ENCODE measurements around the gene ST14. TPM values are rescaled to one million over a fixed set of nuclear protein-coding genes. Genes with fewer than 3 reads are reported as not detected.
A peak's percentile ranks its signal among the peaks of the same experiment; 100 is the strongest.
"Not testable (repeated sequence)": the region's sequence is repeated elsewhere in the genome, so short reads cannot be mapped to it uniquely, and the experiment has no call there.

ST14 gene
- total RNA-seq, 2 donors from 2014 or later, result not detected

DNA sequence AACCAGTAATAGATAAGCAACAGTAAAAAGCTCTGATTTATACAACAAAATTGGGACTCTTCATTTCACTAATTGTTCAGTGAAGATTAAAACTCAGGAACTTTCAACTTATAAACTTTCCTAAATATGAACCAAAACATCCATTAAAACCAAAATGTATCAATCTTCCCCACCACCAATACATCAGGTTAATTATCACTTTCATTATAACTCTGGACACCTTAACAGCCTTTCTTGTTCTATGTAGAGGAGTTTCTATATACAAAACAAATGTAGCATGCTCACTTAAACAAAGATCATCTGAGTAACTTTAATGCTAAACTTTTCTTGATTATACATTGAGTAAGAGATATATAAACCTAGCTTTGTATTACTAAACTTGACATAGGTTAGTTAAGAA is 74.7 kb downstream of the ST14 start:
- Mint-ChIP-seq H3K9me3 (no peaks in the 10 kb centered on the region), H3K27ac (peak overlapping the region; percentile 29), H3K4me1 (ENCODE audit: low read depth) (no peaks in the 10 kb centered on the region), H3K27me3 (ENCODE audit: low read depth) (no peaks in the 10 kb centered on the region), H3K4me3 (no peak overlapping the region), H3K36me3 (ENCODE audit: insufficient read depth in 2 of 2) (peaks cover 2 to 7% of the 10 kb centered on the region in 2 donors)
- no peak for ATAC-seq (replicated peaks in 1 of 2)
- no peak for DNase-seq

DNA sequence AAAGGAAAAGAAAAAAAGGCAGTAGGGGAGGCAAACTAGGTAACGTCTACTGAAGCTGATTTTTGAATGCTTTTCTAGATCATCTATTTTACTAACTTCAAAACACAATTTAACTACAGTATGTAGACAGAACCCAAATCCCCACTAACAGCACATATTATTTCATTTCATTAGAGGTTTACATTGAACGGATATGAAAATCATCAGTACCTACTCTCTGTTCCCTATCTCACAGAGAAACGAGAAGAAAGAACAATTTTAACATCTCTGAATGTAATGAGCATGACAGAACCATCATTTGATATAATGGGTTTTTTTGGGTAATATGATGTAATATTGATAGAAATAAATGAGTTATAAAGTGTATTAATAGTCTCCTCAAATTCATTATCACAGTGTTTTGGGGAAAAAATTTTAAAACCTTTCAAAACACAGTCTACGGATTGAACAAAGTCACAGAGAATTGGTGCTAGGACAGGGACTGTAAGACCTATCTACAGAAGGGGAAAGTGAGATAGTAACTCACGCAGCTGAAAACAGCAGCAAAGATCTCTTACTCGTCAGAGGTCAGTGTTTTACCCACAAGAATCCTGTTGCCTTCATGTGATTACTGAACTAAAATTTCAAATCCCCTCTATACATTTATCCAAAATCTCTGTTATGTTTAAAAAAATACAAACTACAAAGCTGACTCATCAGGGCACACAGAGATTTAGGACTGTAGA is 77.9 kb downstream of the ST14 start:
- Mint-ChIP-seq H3K9me3 (no peaks in the 10 kb centered on the region), H3K4me3 (no peak overlapping the region), H3K4me1 (ENCODE audit: low read depth) (no peaks in the 10 kb centered on the region), H3K27ac (no peak overlapping the region), H3K27me3 (ENCODE audit: low read depth) (no peaks in the 10 kb centered on the region), H3K36me3 (ENCODE audit: insufficient read depth in 2 of 2) (peaks cover 2 to 6% of the 10 kb centered on the region in 2 donors)
- ATAC-seq (replicated peaks in 1 of 2), result no peak
- no peak for DNase-seq

DNA sequence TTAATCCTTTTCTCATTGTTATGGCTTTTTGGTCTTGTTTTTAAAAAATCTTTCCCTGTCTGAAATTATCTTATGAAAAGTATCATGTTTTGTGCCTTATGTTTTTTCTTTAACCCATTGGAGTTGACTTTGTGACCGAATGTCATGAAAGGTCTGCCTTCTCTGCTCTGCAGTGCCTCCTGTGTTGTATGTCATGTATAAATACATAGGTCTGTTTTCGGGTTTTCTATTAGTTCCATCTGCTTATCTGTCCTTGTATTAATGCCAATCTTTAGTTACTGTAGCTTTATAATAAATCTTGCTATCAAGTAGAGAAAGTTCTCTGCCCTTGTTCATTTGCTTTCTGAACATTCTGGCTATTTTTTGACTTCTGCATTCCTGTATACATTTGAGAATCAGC is 82.1 kb downstream of the ST14 start:
- no peaks in the 10 kb centered on the region for H3K9me3 Mint-ChIP-seq
- ATAC-seq (replicated peaks in 1 of 2), result no peak

DNA sequence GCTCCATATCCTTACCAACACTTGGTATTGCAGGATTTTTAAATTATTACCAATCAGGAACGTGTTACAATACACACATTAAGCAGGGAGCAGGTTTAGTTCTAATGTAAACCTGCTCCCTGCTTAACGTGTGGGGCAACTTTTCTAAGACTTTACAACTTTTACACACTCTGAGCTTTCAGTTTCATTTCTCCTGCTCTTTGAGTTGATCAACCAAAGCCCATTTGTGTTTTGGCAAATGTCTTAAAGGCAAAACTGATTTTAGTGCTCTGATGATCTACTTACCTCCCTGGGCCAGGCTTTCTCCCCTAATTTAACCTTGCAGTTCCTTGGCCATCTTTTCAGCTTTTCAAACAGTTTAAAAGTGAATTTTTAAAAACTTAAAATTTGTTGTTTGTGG is 84.2 kb downstream of the ST14 start:
- Mint-ChIP-seq H3K36me3 (ENCODE audit: insufficient read depth in 2 of 2) (no peaks in the 10 kb centered on the region), H3K4me3 (peak overlapping the region in 1 of 2 donors; percentile 72), H3K27me3 (ENCODE audit: low read depth) (no peaks in the 10 kb centered on the region), H3K9me3 (no peaks in the 10 kb centered on the region), H3K27ac (peak overlapping the region; percentile 82), H3K4me1 (ENCODE audit: low read depth) (peaks cover 22% of the 10 kb centered on the region)
- peak in 1 of 2 donors; percentile 59 for ATAC-seq (replicated peaks in 1 of 2)
- DNase-seq, result no peak

More for the DNA sequence above, 82.1 kb downstream of the ST14 start:
- Mint-ChIP-seq H3K4me3 (no peak overlapping the region), H3K4me1 (ENCODE audit: low read depth) (peaks cover 18% of the 10 kb centered on the region), H3K36me3 (ENCODE audit: insufficient read depth in 2 of 2) (peaks cover 2 to 4% of the 10 kb centered on the region in 2 donors), H3K27me3 (ENCODE audit: low read depth) (no peaks in the 10 kb centered on the region), H3K27ac (peak overlapping the region; percentile 22)
- DNase-seq, result no peak

DNA sequence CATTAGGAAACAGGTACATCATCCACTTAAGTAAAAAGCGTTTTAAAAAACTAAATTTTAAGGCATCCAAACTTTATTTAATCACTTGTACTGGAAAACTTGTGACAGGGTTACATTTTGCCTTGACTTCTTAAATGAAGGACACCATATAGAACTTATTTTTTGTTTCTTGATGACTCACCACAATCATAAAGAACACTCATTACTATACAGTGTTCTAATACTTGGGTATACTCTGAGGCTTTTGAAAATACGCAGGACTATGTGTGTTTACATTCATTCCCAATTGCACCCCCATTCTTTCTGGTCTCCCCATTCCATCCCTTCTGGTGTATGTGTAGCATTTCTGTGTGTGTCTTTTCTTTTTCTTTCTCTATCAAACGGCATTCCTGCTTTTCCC is 85.3 kb downstream of the ST14 start:
- H3K4me3 Mint-ChIP-seq, result no peak overlapping the region
- no peaks in the 10 kb centered on the region for H3K36me3 Mint-ChIP-seq (ENCODE audit: insufficient read depth in 2 of 2)
- DNase-seq (no peak), ATAC-seq (replicated peaks in 1 of 2) (no peak)
- peaks cover 22% of the 10 kb centered on the region for H3K4me1 Mint-ChIP-seq (ENCODE audit: low read depth)
- no peaks in the 10 kb centered on the region for H3K9me3 Mint-ChIP-seq
- peak overlapping the region; percentile 33 for H3K27ac Mint-ChIP-seq
- H3K27me3 Mint-ChIP-seq (ENCODE audit: low read depth), result no peaks in the 10 kb centered on the region

DNA sequence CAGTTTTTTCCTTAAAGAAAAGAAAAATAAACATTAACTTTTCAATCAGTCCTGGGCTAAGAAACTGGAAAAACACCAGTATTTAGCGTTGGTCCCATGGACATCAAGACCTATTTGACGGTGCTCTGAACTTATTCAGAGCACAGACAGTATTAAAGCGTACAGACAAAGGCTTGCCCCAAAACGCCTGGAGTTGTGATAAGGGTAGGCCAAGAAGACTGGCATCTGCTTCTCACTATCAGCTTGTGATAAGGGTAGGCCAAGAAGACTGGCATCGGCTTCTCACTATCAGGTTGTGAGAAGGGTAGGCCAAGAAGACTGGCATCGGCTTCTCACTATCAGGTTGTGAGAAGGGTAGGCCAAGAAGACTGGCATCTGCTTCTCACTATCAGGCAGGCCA is 85.8 kb downstream of the ST14 start:
- Mint-ChIP-seq H3K4me1 (ENCODE audit: low read depth) (peaks cover 22% of the 10 kb centered on the region), H3K27ac (peak overlapping the region; percentile 33)
- ATAC-seq (replicated peaks in 1 of 2); H3K9me3 Mint-ChIP-seq; DNase-seq; H3K36me3 Mint-ChIP-seq (ENCODE audit: insufficient read depth in 2 of 2); H3K4me3 Mint-ChIP-seq; H3K27me3 Mint-ChIP-seq (ENCODE audit: low read depth): not testable (repeated sequence)

DNA sequence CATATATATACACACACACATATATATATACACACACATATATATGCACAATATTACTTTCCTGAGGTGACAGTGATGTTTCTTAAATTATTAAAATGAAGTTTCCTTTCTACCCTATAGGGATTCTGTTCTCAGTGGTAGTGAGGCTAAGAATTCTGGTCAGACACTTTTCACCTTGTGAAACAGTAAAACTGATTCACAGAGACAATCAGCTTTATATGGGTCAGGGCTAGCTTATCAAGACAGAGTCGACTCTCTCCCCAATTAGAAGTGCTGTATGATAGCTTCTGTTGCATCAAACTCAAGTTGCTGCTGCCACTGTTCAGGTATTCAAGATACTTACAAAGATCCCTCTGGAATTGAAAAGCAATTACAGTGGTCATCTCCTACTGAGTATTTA is 86.7 kb downstream of the ST14 start:
- Mint-ChIP-seq H3K4me3 (no peak overlapping the region), H3K4me1 (ENCODE audit: low read depth) (peaks cover 29% of the 10 kb centered on the region), H3K27ac (no peak overlapping the region), H3K9me3 (peaks cover 2 to 3% of the 10 kb centered on the region in 2 donors), H3K36me3 (ENCODE audit: insufficient read depth in 2 of 2) (peaks cover 3 to 5% of the 10 kb centered on the region in 2 donors), H3K27me3 (ENCODE audit: low read depth) (no peaks in the 10 kb centered on the region)
- ATAC-seq (replicated peaks in 1 of 2), result no peak
- DNase-seq, result no peak

DNA sequence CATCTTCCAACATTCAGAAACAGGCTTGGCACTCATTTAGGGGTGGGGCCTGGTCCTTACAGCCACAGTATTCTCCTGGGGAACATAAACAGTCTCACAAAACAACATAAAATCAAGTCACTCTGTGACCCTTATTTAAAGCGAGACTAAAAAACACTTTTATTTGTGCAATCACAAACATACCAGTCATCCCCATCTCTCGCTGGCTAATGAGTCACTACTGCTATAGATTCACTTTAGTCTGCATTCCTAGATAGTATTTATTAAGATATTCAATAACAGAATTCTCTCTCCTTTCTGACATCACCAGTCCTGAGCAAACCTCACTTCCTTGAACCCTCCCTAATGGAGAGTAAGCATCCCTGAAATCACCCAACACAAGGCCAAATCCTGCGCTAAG is 87.2 kb downstream of the ST14 start:
- peaks cover 2 to 3% of the 10 kb centered on the region in 2 donors for H3K9me3 Mint-ChIP-seq
- H3K27me3 Mint-ChIP-seq (ENCODE audit: low read depth), result no peaks in the 10 kb centered on the region
- ATAC-seq (replicated peaks in 1 of 2), result peak in 1 of 2 donors; percentile 35
- no peak for DNase-seq
- peak overlapping the region; percentile 9 for H3K27ac Mint-ChIP-seq
- H3K36me3 Mint-ChIP-seq (ENCODE audit: insufficient read depth in 2 of 2), result peaks cover 3 to 5% of the 10 kb centered on the region in 2 donors
- H3K4me1 Mint-ChIP-seq (ENCODE audit: low read depth), result peaks cover 29% of the 10 kb centered on the region
- H3K4me3 Mint-ChIP-seq, result no peak overlapping the region

DNA sequence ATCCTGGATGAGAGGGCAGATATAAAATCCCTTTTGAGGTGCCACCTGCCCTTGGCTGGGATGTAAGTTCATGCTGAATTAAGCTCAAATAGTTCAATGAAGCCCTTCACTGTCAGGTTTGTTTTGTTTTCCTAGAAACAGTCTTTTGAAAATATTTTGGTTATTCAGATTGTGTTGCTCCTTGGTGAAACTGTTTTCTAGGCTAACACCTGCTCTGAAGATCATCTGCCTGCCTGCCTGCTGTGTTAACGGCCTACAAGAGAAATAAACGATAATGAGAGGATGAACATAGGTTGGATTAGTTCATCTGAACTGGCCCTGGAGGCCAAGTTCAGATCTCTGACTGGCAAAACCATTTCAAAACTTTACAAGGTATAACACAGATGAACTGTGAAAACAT is 87.7 kb downstream of the ST14 start:
- no peak for ATAC-seq (replicated peaks in 1 of 2)
- Mint-ChIP-seq H3K27ac (no peak overlapping the region), H3K9me3 (peaks cover 3 to 7% of the 10 kb centered on the region in 2 donors)

DNA sequence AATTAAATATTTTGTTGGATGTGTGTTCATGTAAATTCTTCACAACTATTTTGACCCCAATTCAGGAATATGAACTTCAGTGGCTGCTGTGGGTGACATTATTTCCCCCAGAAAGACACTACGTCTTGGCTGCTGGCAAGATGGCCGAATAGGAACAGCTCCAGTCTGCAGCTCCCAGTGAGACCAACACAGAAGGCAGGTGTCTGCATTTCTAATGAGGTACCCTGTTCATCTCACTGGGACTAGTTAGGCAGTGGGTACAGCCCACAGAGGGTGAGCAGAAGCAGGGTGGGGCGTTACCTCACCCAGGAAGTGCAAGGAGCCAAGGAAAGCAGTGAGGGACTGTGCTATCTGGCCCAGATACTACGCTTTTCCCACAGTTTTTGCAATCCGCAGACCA is 89.8 kb downstream of the ST14 start:
- peaks cover 5 to 9% of the 10 kb centered on the region in 2 donors for H3K9me3 Mint-ChIP-seq
- H3K36me3 Mint-ChIP-seq (ENCODE audit: insufficient read depth in 2 of 2), result peaks cover 9 to 10% of the 10 kb centered on the region in 2 donors
- ATAC-seq (replicated peaks in 1 of 2) (no peak), DNase-seq (no peak)
- no peak overlapping the region for H3K27ac Mint-ChIP-seq
- H3K27me3 Mint-ChIP-seq (ENCODE audit: low read depth), result no peaks in the 10 kb centered on the region
- H3K4me3 Mint-ChIP-seq, result no peak overlapping the region
- peaks cover 22% of the 10 kb centered on the region for H3K4me1 Mint-ChIP-seq (ENCODE audit: low read depth)

More for the DNA sequence above, 87.7 kb downstream of the ST14 start:
- Mint-ChIP-seq H3K4me3 (no peak overlapping the region), H3K36me3 (ENCODE audit: insufficient read depth in 2 of 2) (peaks cover 4 to 9% of the 10 kb centered on the region in 2 donors), H3K27me3 (ENCODE audit: low read depth) (no peaks in the 10 kb centered on the region), H3K4me1 (ENCODE audit: low read depth) (peaks cover 29% of the 10 kb centered on the region)
- DNase-seq, result no peak

DNA sequence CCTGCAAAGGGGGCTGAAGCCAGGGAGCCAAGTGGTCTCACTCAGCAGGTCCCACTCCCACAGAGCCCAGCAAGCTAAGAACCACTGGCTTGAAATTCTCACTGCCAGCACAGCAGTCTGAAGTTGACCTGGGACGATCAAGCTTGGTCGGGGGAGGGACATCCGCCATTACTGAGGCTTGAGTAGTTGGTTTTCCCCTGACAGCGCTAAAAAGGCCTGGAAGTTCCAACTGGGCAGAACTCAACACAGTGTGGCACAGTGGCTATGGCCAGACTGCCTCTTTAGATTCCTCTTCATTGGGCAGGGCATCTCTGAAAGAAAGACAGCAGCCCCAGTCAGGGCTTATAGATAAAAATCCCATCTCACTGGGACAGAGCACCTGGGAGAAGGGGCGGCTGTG is 90.3 kb downstream of the ST14 start:
- H3K27me3 Mint-ChIP-seq (ENCODE audit: low read depth); H3K36me3 Mint-ChIP-seq (ENCODE audit: insufficient read depth in 2 of 2); H3K4me3 Mint-ChIP-seq; H3K9me3 Mint-ChIP-seq; DNase-seq; H3K27ac Mint-ChIP-seq; ATAC-seq (replicated peaks in 1 of 2): not testable (repeated sequence)
- peaks cover 20% of the 10 kb centered on the region for H3K4me1 Mint-ChIP-seq (ENCODE audit: low read depth)

DNA sequence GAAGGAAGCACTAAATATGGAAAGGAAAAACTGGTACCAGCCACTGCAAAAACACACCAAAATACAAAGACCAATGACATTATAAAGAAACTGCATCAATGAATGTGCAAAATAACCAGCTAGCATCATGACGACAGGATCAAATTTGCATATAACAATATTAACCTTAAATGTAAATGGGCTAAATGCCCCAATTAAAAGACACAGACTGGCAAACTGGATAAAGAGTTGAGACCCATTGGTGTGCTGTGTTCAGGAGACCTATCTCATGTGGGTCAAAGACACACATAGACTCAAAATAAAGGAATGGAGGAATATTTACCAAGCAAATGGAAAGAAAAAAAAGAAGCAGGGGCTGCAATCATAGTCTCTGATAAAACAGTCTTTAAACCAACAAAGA is 92.2 kb downstream of the ST14 start:
- ATAC-seq (replicated peaks in 1 of 2); H3K27ac Mint-ChIP-seq; DNase-seq; H3K4me3 Mint-ChIP-seq; H3K27me3 Mint-ChIP-seq (ENCODE audit: low read depth): not testable (repeated sequence)
- peaks cover 15 to 21% of the 10 kb centered on the region in 2 donors for H3K36me3 Mint-ChIP-seq (ENCODE audit: insufficient read depth in 2 of 2)
- peaks cover 8 to 14% of the 10 kb centered on the region in 2 donors for H3K9me3 Mint-ChIP-seq
- H3K4me1 Mint-ChIP-seq (ENCODE audit: low read depth), result peaks cover 10% of the 10 kb centered on the region
